NCI-H524 treated with DMSO at 0.1 percent for 48 hours (cell line): ENCODE results near the gene KCNMA1.
"Not testable (repeated sequence)": the region's sequence is repeated elsewhere in the genome, so short reads cannot be mapped to it uniquely, and the experiment has no call there.

Experiments used
- DNase-seq: peaks from one replicate; lab custom pipeline; 2025; lab: John Stamatoyannopoulos, UW

KCNMA1 gene

GRCh38 chr10:77417359-77417758 is 220.2 kb downstream of the KCNMA1 start:
- no peak for DNase-seq

GRCh38 chr10:77416311-77417135 is 221.1 kb downstream of the KCNMA1 start:
- no peak for DNase-seq

GRCh38 chr10:77415313-77415960 is 222.2 kb downstream of the KCNMA1 start:
- no peak for DNase-seq

- no peak for DNase-seq
Measured at GRCh38 chr10:77413231-77413630, 224.4 kb downstream of the KCNMA1 start.

- not testable (repeated sequence) for DNase-seq
Measured at GRCh38 chr10:77412573-77413133, 225.0 kb downstream of the KCNMA1 start.

GRCh38 chr10:77411805-77412204 is 225.8 kb downstream of the KCNMA1 start:
- DNase-seq: no peak

GRCh38 chr10:77410523-77410922 is 227.1 kb downstream of the KCNMA1 start:
- no peak for DNase-seq

GRCh38 chr10:77409697-77410471 is 227.7 kb downstream of the KCNMA1 start:
- no peak for DNase-seq

- DNase-seq: no peak
Measured at GRCh38 chr10:77408259-77408658, 229.3 kb downstream of the KCNMA1 start.

- no peak for DNase-seq
Measured at GRCh38 chr10:77406764-77407430, 230.7 kb downstream of the KCNMA1 start.

GRCh38 chr10:77405771-77406241 is 231.8 kb downstream of the KCNMA1 start:
- no peak for DNase-seq

- DNase-seq: no peak
Measured at GRCh38 chr10:77404810-77405209, 232.8 kb downstream of the KCNMA1 start.

- no peak for DNase-seq
Measured at GRCh38 chr10:77403761-77404160, 233.8 kb downstream of the KCNMA1 start.

GRCh38 chr10:77401683-77402082 is 235.9 kb downstream of the KCNMA1 start:
- no peak for DNase-seq

GRCh38 chr10:77400033-77400432 is 237.6 kb downstream of the KCNMA1 start:
- DNase-seq: no peak

GRCh38 chr10:77398986-77399755 is 238.4 kb downstream of the KCNMA1 start:
- no peak for DNase-seq

- no peak for DNase-seq
Measured at GRCh38 chr10:77398558-77398957, 239.1 kb downstream of the KCNMA1 start.

GRCh38 chr10:77397103-77397502 is 240.5 kb downstream of the KCNMA1 start:
- DNase-seq: no peak

- no peak for DNase-seq
Measured at GRCh38 chr10:77396290-77396689, 241.3 kb downstream of the KCNMA1 start.

- no peak for DNase-seq
Measured at GRCh38 chr10:77393821-77394501, 243.6 kb downstream of the KCNMA1 start.
